ENCODE measurements around the gene CCNO.
A peak's percentile ranks its signal among the peaks of the same experiment; 100 is the strongest.

Gene CCNO

GRCh38 chr5:55232985-55233928, at the start of gene CCNO:
TSS of gene CCNO (minus strand) at chr5:55233608. CDS start at chr5:55233523, 85 bp downstream.
- DNase-seq: peak; percentile 91

GRCh38 chr5:55278778-55279177, 45.4 kb upstream of the CCNO start:
- no peak for DNase-seq

- no peak for DNase-seq
Observed at GRCh38 chr5:55276771-55277170, 43.4 kb upstream of the CCNO start.

- DNase-seq: no peak
Observed at GRCh38 chr5:55258339-55258738, 24.9 kb upstream of the CCNO start.

- DNase-seq: no peak
Observed at GRCh38 chr5:55254802-55255201, 21.4 kb upstream of the CCNO start.

- DNase-seq: no peak
Observed at GRCh38 chr5:55250064-55250463, 16.7 kb upstream of the CCNO start.

- DNase-seq: no peak
Observed at GRCh38 chr5:55241746-55242145, 8.3 kb upstream of the CCNO start.

GRCh38 chr5:55236800-55237199, 3.4 kb upstream of the CCNO start:
- peak; percentile 8 for DNase-seq

GRCh38 chr5:55234121-55234700, 803 bp upstream of the CCNO start:
- DNase-seq: peak; percentile 79

GRCh38 chr5:55232271-55232984, 980 bp downstream of the CCNO start:
- DNase-seq: peak; percentile 76

- DNase-seq: peak; percentile 75
Observed at GRCh38 chr5:55231919-55232270, 1.5 kb downstream of the CCNO start.

- peak; percentile 74 for DNase-seq
Observed at GRCh38 chr5:55231029-55231918, 2.1 kb downstream of the CCNO start.

- DNase-seq: peak; percentile 21
Observed at GRCh38 chr5:55230086-55230629, 3.2 kb downstream of the CCNO start.

GRCh38 chr5:55227664-55228430, 5.6 kb downstream of the CCNO start:
- DNase-seq: peak; percentile 71

GRCh38 chr5:55226934-55227663, 6.3 kb downstream of the CCNO start, which contains the start of gene MCIDAS:
TSS of gene MCIDAS (minus strand) at chr5:55227315. CDS start at chr5:55227138, 177 bp downstream.
- DNase-seq: peak; percentile 73

- peak; percentile 89 for DNase-seq
Observed at GRCh38 chr5:55226027-55226933, 7.1 kb downstream of the CCNO start.

- no peak for DNase-seq
Observed at GRCh38 chr5:55225346-55225745, 8.1 kb downstream of the CCNO start.

- DNase-seq: no peak
Observed at GRCh38 chr5:55223812-55224240, 9.6 kb downstream of the CCNO start.
